Measurements from ENCODE around the gene TMEM229B. TPM values are rescaled to one million over a fixed set of nuclear protein-coding genes. Genes with fewer than 3 reads are reported as not detected.

Gene TMEM229B
- 1 to 10 TPM; 1.5 to 3.3 (median 1.8) TPM for total RNA-seq

DNA sequence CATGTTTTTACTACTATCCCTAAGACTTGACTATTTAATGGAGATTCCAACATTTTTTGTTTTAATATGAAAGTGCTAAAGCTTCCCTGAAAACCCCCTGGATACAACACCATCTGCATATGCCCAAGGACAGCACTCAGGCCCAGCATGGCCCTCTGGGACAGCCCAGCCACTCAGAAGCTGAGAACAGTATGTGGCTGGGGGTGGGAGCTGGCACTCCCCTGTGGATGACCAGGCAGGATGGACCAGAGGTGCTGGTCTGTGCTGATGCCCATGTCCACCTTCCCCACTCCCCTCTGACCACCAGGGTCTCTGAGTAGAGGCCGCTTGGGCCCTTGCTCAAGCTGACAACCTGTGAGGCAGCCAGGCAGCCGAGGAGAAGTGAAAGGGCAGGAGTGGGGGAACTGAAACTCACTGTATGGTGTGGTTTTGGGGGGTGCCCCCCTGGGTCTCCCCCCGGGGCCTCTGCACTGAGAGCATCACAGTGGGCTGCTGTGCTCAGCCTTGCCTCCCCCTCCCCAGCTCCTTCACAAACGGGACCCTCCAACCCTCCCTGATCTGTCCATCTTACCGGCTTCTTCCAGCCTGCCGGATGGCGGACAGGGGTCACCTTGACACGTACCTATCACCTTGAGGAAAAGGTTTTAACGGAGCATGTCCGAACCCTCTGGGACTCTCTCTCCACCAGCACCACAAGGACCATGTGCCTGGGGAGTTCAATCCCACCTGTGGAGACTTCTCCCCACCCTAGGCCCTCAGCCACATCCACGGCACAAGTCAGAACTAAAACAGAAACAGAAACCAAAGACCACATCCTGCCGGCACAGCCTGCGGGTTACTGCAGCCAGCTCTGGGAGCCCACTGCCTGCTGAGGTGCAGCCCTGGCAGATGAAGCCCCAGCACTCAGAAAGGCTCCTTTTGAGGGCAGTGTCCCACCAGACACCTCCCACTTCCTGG, at the start of gene TMEM229B:
TSS of gene TMEM229B (minus strand) at position 785 of the 957 bp plus-strand sequence. CDS start 14,798 bp downstream, outside the sequence.
- no peak for TF ChIP-seq EP300 (IDR thresholded peaks at IDR 0.05)
- no peak for TF ChIP-seq POLR2A (IDR thresholded peaks at IDR 0.05)
- no peak for TF ChIP-seq CTCF (IDR thresholded peaks at IDR 0.05)
- no peak for TF ChIP-seq POLR2AphosphoS5 (IDR thresholded peaks at IDR 0.05)
- WGBS, result 81% methylated on average over 12 of the region's 13 CpGs
- Histone ChIP-seq H3K4me1 (peaks cover 7% of the 10 kb centered on the region), H3K27ac (no peak within 1 kb of the TSS), H3K36me3 (no peaks in the 10 kb centered on the region), H3K9me3 (no peaks in the 10 kb centered on the region), H3K4me3 (peak within 1 kb of the TSS; percentile 20), H3K27me3 (no peaks in the 10 kb centered on the region)
- no peak for DNase-seq (ENCODE audit: low spot score in 2 of 2)

DNA sequence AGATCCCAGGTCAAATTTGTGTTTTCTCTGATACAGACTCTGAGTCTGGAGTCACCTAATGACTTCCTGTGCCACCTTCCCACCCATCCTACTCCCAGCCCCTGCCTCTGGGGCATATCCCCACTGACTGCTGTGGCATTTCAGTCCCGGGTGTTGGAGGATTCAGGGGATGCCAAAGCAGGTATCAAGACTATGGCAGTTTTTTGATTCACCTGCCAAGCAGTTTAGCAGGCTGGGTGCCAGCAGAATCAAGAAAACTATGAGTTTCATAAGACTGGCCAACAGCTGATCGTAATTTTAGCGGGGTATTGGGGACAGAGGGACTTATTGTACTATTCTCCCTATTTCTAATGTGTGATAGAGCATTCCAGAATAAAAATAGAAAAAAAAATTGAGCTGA, 49.2 kb upstream of the TMEM229B start:
- TF ChIP-seq POLR2AphosphoS5 (IDR thresholded peaks at IDR 0.05) (no peak), CTCF (IDR thresholded peaks at IDR 0.05) (no peak), EP300 (IDR thresholded peaks at IDR 0.05) (no peak), POLR2A (IDR thresholded peaks at IDR 0.05) (no peak)
- H3K27ac ChIP-seq, result no peak overlapping the region
- 50% methylated on average over 3 of the region's 3 CpGs for WGBS
- no peaks in the 10 kb centered on the region for H3K27me3 ChIP-seq
- no peak for DNase-seq (ENCODE audit: low spot score in 2 of 2)
- no peak overlapping the region for H3K4me3 ChIP-seq
- H3K36me3 ChIP-seq, result no peaks in the 10 kb centered on the region
- no peaks in the 10 kb centered on the region for H3K9me3 ChIP-seq
- peaks cover 25% of the 10 kb centered on the region for H3K4me1 ChIP-seq

DNA sequence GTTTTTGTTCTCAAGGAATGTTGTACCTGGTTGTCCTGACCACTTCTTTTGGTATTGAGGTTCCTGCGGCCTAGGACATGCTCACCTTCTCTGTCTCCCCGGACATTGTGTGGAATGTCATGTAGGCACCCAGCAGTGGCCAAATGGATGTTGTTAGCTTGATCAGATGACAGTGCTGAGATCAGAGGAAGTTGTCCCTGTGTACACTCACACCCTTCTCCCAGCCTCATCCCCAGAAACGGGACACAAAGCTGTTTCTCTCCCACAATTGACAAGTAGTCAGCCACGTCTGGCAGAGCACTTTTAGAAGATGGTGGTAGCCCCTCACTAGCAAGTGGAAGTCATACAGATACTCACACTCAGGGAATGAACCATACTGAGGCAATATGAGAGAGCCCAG, 47.6 kb upstream of the TMEM229B start:
- 69% methylated on average over 4 of the region's 4 CpGs for WGBS
- DNase-seq (ENCODE audit: low spot score in 2 of 2), result no peak
- Histone ChIP-seq H3K9me3 (no peaks in the 10 kb centered on the region), H3K4me1 (peaks cover 29% of the 10 kb centered on the region), H3K36me3 (no peaks in the 10 kb centered on the region), H3K27me3 (no peaks in the 10 kb centered on the region), H3K27ac (no peak overlapping the region), H3K4me3 (no peak overlapping the region)
- no peak for TF ChIP-seq POLR2A (IDR thresholded peaks at IDR 0.05)
- TF ChIP-seq EP300 (IDR thresholded peaks at IDR 0.05), result no peak

- H3K4me1 ChIP-seq, result peaks cover 23% of the 10 kb centered on the region
- TF ChIP-seq POLR2AphosphoS5 (IDR thresholded peaks at IDR 0.05) (no peak), EP300 (IDR thresholded peaks at IDR 0.05) (no peak), CTCF (IDR thresholded peaks at IDR 0.05) (no peak), POLR2A (IDR thresholded peaks at IDR 0.05) (no peak)
- WGBS, result 61% methylated on average over 6 of the region's 6 CpGs
- no peaks in the 10 kb centered on the region for H3K27me3 ChIP-seq
- H3K4me3 ChIP-seq, result peak overlapping the region; percentile 86
- no peaks in the 10 kb centered on the region for H3K36me3 ChIP-seq
- no peak for DNase-seq (ENCODE audit: low spot score in 2 of 2)
- H3K9me3 ChIP-seq, result no peaks in the 10 kb centered on the region
- peak overlapping the region; percentile 78 for H3K27ac ChIP-seq
Observed at GRCh38 chr14:67533754-67534085, 45.2 kb upstream of the TMEM229B start.

GRCh38 chr14:67532998-67533753, 44.7 kb upstream of the TMEM229B start, which contains the start of gene PLEKHH1:
Gene PLEKHH1, plus strand, starts transcription at chr14:67533290. Its CDS starts 8,578 bp downstream, at chr14:67541868.
- Histone ChIP-seq H3K4me1 (peaks cover 20% of the 10 kb centered on the region), H3K36me3 (no peaks in the 10 kb centered on the region), H3K9me3 (no peaks in the 10 kb centered on the region), H3K4me3 (peak within 1 kb of the TSS; percentile 86), H3K27me3 (no peaks in the 10 kb centered on the region), H3K27ac (peak within 1 kb of the TSS; percentile 78)
- peak in 1 of 2 donors; percentile 75 for DNase-seq (ENCODE audit: low spot score in 2 of 2)
- TF ChIP-seq POLR2AphosphoS5 (IDR thresholded peaks at IDR 0.05) (no peak), EP300 (IDR thresholded peaks at IDR 0.05) (no peak), POLR2A (IDR thresholded peaks at IDR 0.05) (no peak), CTCF (IDR thresholded peaks at IDR 0.05) (no peak)
- WGBS, result 3% methylated on average over 13 of the region's 86 CpGs

All from suprapubic skin (tissue), 4 donors.